GM12892 (cell line): ENCODE data around the gene SUPT5H. TPM values are rescaled to one million over a fixed set of nuclear protein-coding genes. Genes with fewer than 3 reads are reported as not detected.
A peak's percentile ranks its signal among the peaks of the same experiment; 100 is the strongest.

Experiments
- DNase-seq: peaks from one replicate; pipeline ENCODE4 v3.0.0; 2011; ENCODE audit not compliant: insufficient read length
- FAIRE-seq: peaks from 2 replicates; lab custom pipeline; 2011; peaks lifted over from hg19 to GRCh38; lab: Jason Lieb, UNC
- POLR2A ChIP-seq: IDR thresholded peaks from 2 replicates; pipeline ENCODE4 v1.6.1; 2011; ENCODE audit warnings: low read depth, low read length, control low read depth
- POLR2AphosphoS5 ChIP-seq: IDR thresholded peaks from 2 replicates; pipeline ENCODE4 v1.6.1; 2011; ENCODE audit warnings: low read depth, low read length, control low read depth
- TAF1 ChIP-seq: IDR thresholded peaks from 2 replicates; pipeline ENCODE4 v1.6.1; 2011; ENCODE audit warnings: low read depth, mild to moderate bottlenecking, control low read depth, low read length, borderline replicate concordance
- polyA plus RNA-seq: library from polyadenylated mRNA; unstranded; fragments of >200 nt; gene quantifications from one replicate; pipeline ENCODE4 v1.2.1, GENCODE V29; 2012; ENCODE audit warnings: missing spikeins, inconsistent platforms; ENCODE audit not compliant: missing spikeins

SUPT5H gene
- 72.1 TPM for polyA plus RNA-seq

- peak; percentile 96 for FAIRE-seq
Observed at GRCh38 chr19:39445196-39446111, at the start of gene SUPT5H. SUPT5H (plus strand) TSS chr19:39445582; CDS start chr19:39445891, 309 bp downstream.

GRCh38 chr19:39397360-39398296, 47.8 kb upstream of the SUPT5H start:
- peak; percentile 88 for FAIRE-seq

More at GRCh38 chr19:39445196-39446111, at the start of gene SUPT5H:
- peak; percentile 97 for DNase-seq
- TF ChIP-seq POLR2AphosphoS5 (peak; percentile 92), TAF1 (peak; percentile 65), POLR2A (peak; percentile 91)

DNA sequence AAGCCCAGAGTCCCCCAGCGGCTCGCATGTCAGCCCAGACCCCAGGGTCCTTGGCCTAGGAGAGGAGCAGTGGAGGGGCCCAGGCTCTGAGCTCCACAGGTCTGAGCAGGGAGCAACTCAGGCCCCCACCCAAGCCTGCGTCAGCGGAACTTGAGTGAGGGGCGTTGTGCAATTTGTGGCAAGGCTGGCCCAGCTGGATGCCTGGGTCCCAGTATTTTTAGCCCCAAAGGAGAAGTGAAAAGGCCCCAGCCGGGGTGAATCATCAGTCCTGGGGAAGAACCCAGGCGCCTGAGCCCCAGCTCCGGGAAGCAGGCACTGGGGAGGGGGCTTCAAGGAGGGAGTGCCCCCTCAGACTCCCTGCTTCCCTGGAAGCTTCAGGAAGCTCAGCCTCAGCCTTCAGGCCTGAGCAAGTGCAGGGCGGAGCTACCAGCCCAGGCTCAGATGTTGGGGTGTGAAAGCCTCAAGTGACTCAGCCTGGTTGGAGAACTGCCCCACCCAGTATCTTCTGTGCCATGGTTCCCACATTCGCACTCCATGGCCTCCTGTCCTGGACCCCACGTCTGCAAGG, 47.0 kb upstream of the SUPT5H start:
- DNase-seq (no peak), FAIRE-seq (peak; percentile 69)
- TF ChIP-seq POLR2A, result no peak
- TF ChIP-seq POLR2AphosphoS5, result 0 out of 2 replicates have a peak, but pooled peaks have one; percentile 23
- no peak for TF ChIP-seq TAF1

More at GRCh38 chr19:39397360-39398296, 47.8 kb upstream of the SUPT5H start:
- TF ChIP-seq POLR2AphosphoS5, result peak; percentile 67
- no peak for TF ChIP-seq TAF1
- peak; percentile 48; the same call in 1 of the 2 replicates for TF ChIP-seq POLR2A
- DNase-seq, result peak; percentile 94

GRCh38 chr19:39399668-39400050, 45.7 kb upstream of the SUPT5H start:
- no peak for TF ChIP-seq POLR2A
- TF ChIP-seq POLR2AphosphoS5, result 0 out of 2 replicates have a peak, but pooled peaks have one; percentile 13
- no peak for FAIRE-seq
- no peak for DNase-seq

- no peak for FAIRE-seq
- DNase-seq, result no peak
- TF ChIP-seq POLR2A (no peak), POLR2AphosphoS5 (0 out of 2 replicates have a peak, but pooled peaks have one; percentile 5), TAF1 (no peak)
Observed at GRCh38 chr19:39400061-39400460, 45.3 kb upstream of the SUPT5H start.

DNA sequence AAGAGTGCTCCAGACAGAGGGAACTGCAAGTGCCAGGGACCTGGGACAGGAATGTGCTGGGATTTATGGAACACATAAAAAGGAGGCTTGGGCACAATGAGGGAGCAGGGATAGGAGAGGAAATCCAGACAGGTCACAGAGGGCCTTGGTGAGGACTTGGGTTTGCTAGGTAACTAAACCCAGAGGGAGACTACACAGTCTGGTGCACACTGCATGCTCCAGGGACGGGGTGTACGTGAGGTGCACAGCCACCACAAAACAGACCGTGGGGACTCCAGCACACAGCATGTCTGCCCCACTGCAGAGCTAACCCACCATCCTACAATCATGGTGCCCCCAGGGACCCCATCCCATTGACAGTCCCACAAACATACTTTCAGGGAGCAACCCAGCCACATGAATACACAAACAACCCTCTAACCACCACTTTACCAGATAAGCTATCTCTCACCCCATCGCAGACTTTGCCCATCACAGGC, 44.3 kb upstream of the SUPT5H start:
- FAIRE-seq (no peak), DNase-seq (no peak)
- TF ChIP-seq TAF1, result no peak
- no peak for TF ChIP-seq POLR2AphosphoS5
- TF ChIP-seq POLR2A, result no peak

- TF ChIP-seq POLR2AphosphoS5 (0 out of 2 replicates have a peak, but pooled peaks have one; percentile 47), POLR2A (no peak), TAF1 (peak; percentile 53; the same call in 1 of the 2 replicates)
- no peak for FAIRE-seq
- no peak for DNase-seq
Observed at GRCh38 chr19:39401549-39402345, 43.6 kb upstream of the SUPT5H start.

DNA sequence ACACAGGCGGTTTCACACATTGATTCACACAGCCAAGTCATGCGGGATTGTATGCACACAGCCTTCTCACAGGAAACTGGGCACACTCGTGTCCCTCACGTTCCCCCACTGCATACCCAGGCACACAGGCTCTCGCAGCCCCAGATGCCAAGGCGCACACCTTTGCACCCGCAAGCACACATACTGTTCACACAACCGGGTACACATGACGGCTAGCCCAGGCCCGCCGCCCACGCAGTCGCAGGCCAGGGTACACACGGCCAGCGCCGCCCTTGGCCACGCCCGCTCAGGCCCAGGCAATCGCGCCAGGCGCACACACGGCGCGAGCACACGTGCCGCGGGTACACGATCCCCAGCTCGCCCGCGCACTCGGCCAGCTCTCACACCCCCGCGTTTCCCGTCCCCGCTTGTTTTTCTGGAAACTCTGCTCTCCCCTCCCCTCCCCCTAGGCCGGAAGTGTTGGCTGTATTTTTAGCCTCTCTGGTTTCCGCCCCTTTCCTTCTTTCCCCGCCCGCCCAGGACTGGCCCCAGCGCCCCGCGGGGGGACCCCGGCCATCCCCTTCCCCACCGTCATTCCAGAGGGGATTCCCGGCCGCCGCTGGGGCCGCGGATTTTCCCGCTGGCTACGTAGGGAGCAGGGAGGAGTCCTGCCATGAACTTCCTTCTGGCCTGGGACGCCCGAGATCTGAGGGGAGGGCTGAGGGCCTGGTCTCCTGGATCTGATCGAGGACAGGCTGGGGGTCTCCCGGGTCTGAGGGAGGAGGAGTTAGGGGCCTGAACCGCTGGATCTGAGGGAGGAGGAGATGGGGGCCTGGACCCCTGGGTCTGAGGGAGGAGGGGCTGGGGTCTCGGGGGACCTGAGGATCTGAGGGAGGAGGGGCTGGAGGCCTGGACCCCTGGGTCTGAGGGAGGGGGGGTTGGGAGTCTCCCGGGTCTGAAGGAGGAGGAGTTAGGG, 42.8 kb upstream of the SUPT5H start:
- TF ChIP-seq TAF1 (0 out of 2 replicates have a peak, but pooled peaks have one; percentile 45), POLR2AphosphoS5 (peak; percentile 49; the same call in 1 of the 2 replicates), POLR2A (peak; percentile 66)
- peak; percentile 65 for DNase-seq
- peak; percentile 95 for FAIRE-seq

DNA sequence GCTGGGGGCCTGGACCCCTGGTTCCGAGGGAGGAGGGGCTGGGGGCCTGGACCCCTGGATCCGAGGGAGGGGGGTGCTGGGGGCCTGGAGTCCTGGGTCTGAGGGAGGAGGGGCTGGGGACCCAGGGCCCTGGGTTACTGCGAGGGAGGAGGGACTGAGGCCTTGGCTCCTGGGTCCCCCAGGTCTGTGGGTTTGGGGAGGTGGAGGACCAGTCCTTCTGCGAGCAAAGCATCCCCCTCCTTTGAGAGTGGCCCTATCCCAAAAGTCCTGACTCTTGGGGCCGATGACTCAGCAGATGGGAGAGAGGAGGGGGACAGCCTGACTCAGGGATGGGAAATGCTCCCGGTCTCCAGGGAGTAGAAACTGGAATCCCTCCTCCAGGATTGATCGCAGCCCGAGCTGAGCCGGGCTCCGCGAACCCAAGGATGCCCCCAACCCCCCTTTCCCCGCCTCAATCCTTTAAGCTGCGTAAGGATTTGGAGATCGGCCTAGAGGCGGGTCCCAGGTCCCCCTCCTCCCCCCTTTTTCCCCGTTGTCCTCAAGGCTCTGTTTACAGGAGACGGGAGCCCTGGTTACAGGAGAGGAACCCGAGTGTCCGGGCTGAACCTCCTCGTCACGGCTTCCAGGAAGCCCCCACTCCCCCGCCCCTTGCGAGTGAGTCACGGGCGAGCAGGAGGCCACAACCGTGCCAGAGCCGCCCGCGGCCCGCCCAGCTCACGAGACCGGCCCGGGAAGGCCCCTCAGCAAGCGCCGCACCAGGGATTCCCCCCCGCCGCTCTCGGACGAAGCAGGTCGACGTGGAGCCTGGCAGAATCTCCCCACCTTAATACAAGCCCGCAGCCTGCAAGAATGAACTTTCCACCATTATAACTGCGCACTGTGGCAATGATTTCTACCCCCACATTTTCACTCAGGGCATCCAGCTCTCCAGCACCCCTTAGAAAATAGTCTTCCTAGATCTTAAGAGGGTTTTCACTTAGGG, 41.8 kb upstream of the SUPT5H start:
- FAIRE-seq (peak; percentile 82), DNase-seq (peak; percentile 70)
- no peak for TF ChIP-seq POLR2AphosphoS5
- TF ChIP-seq POLR2A, result peak; percentile 57; the same call in 1 of the 2 replicates
- TF ChIP-seq TAF1, result 0 out of 2 replicates have a peak, but pooled peaks have one; percentile 15
